Astrocyte of the spinal cord (primary cell): ENCODE measurements around the gene NDRG2.
"Not testable (repeated sequence)": the region's sequence is repeated elsewhere in the genome, so short reads cannot be mapped to it uniquely, and the experiment has no call there.

ENCODE experiments used
- DNase-seq: peaks from one replicate; pipeline ENCODE4 v3.0.0; 2011; ENCODE audit warnings: low read depth, low spot score
- H3K4me3 ChIP-seq: 2 replicates; pipeline ENCODE4 v1.5.1; 2011; ENCODE audit warnings: low read depth, mild to moderate bottlenecking, low read length, moderate library complexity
- in situ Hi-C: cut with HindIII; loops from 2 replicates; pipeline ENCODE4 v1.10.0; 2017; ENCODE audit warnings: low sequenced_read_pairs
- TF ChIP-seq, protein P1 (sequence below): IDR thresholded peaks from 2 replicates; pipeline ENCODE4 v1.5.1; 2012; ENCODE audit warnings: low read depth, mild to moderate bottlenecking, low read length, inconsistent platforms

NDRG2 gene

GRCh38 chr14:21011136-21011535 lies 13.7 kb downstream of the NDRG2 start:
- in situ Hi-C loops, result no loop called here
- TF ChIP-seq, protein P1, sequence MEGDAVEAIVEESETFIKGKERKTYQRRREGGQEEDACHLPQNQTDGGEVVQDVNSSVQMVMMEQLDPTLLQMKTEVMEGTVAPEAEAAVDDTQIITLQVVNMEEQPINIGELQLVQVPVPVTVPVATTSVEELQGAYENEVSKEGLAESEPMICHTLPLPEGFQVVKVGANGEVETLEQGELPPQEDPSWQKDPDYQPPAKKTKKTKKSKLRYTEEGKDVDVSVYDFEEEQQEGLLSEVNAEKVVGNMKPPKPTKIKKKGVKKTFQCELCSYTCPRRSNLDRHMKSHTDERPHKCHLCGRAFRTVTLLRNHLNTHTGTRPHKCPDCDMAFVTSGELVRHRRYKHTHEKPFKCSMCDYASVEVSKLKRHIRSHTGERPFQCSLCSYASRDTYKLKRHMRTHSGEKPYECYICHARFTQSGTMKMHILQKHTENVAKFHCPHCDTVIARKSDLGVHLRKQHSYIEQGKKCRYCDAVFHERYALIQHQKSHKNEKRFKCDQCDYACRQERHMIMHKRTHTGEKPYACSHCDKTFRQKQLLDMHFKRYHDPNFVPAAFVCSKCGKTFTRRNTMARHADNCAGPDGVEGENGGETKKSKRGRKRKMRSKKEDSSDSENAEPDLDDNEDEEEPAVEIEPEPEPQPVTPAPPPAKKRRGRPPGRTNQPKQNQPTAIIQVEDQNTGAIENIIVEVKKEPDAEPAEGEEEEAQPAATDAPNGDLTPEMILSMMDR, result no peak
- DNase-seq, result no peak
- no peak overlapping the region for H3K4me3 ChIP-seq

GRCh38 chr14:21009721-21010120 lies 15.1 kb downstream of the NDRG2 start:
- H3K4me3 ChIP-seq, DNase-seq, in situ Hi-C loops: not testable (repeated sequence)

DNA sequence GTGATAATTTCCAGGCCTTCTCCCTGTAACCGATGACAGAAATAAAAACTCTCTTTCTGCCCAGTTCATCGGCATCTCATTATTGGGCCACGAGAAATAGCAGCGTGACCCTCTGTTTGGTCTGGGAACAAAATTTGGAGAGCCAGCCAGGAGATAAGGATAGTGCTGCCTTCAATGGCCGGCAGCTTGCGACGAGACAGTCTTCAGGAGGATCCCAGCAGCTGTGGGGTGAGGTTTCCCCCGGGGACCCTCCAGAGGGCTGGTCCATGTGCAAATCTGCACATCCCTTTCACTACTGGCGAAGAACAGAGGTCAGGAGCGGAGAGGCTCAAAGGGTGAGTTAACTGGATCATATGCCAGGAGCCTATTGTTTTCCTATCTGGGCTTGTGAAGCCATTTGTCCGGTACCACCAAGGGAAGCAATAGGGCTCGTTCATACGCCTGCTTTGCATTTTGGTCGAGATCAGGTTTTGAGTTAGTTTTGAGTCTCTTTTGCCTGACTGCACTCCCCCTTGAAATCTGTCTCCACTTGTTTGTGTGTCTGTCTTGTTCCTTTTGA lies 21.0 kb downstream of the NDRG2 start:
- H3K4me3 ChIP-seq, result no peak overlapping the region
- TF ChIP-seq, protein P1, result no peak
- in situ Hi-C loops, result no loop called here
- DNase-seq, result no peak

GRCh38 chr14:21001218-21001617 lies 23.6 kb downstream of the NDRG2 start:
- no peak for DNase-seq
- H3K4me3 ChIP-seq, result no peak overlapping the region
- in situ Hi-C loops, result no loop called here
- TF ChIP-seq, protein P1, result no peak

GRCh38 chr14:20999591-20999990 lies 25.3 kb downstream of the NDRG2 start:
- no peak for DNase-seq
- TF ChIP-seq, protein P1, result no peak
- no peak overlapping the region for H3K4me3 ChIP-seq
- in situ Hi-C loops, result no loop called here

GRCh38 chr14:20998674-20999366 lies 26.0 kb downstream of the NDRG2 start, which contains the start of gene SLC39A2:
SLC39A2 (plus strand) TSS chr14:20999293; CDS start chr14:20999447, 154 bp downstream.
- in situ Hi-C loops, result no loop called here
- peak; percentile 79 for DNase-seq
- TF ChIP-seq, protein P1, result no peak
- no peak within 1 kb of the TSS for H3K4me3 ChIP-seq

- in situ Hi-C loops, result no loop called here
- no peak overlapping the region for H3K4me3 ChIP-seq
- TF ChIP-seq, protein P1, result no peak
- DNase-seq, result no peak
Measured at GRCh38 chr14:20998139-20998538, 26.7 kb downstream of the NDRG2 start.
